HEK293 (cell line): Measurements from ENCODE around the gene ELANE.
"Not testable (repeated sequence)": the region's sequence is repeated elsewhere in the genome, so short reads cannot be mapped to it uniquely, and the experiment has no call there.

Experiments used
- CTCF ChIA-PET: fragments of 350-600 bp; formaldehyde crosslinking; extraction: SDS; loops from one replicate; lab custom pipeline; 2021; ENCODE audit warnings: antibody characterized with exemption; lab: Yijun Ruan, JAX
- POLR2A ChIA-PET: fragments of 300-600 bp; formaldehyde crosslinking; extraction: SDS; loops from one replicate; lab custom pipeline; 2020; ENCODE audit warnings: antibody characterized with exemption, inconsistent platforms; lab: Yijun Ruan, JAX
- H3K27ac ChIP-seq: fragments of 200-500 bp; sonication (Bioruptor generic); 2 replicates; pipeline ENCODE4 v1.5.1; 2014; ENCODE audit warnings: low read depth, low read length, control low read depth, inconsistent platforms; ENCODE audit errors: extremely low read depth
- H3K36me3 ChIP-seq, 2 experiments: fragments of 200-500 bp in 1 of 2; sonication (Bioruptor generic) in 1 of 2; 1 replicate in 1 of 2; 2 replicates in 1 of 2; pipeline ENCODE4 v1.5.1; 2014 to 2017; ENCODE audit warnings: inconsistent platforms in 2 of 2, low read length in 2 of 2; ENCODE audit not compliant: control insufficient read depth in 2 of 2, insufficient read depth in 1 of 2
- H3K4me1 ChIP-seq: fragments of 200-500 bp; sonication (Bioruptor generic); 2 replicates; pipeline ENCODE4 v1.5.1; 2014; ENCODE audit warnings: mild to moderate bottlenecking, low read length, inconsistent platforms; ENCODE audit not compliant: control insufficient read depth, insufficient read depth
- H3K4me3 ChIP-seq: 2 replicates; pipeline ENCODE4 v1.5.1; 2011; ENCODE audit warnings: low read depth, mild to moderate bottlenecking, control low read depth, low read length, moderate library complexity
- H3K9me3 ChIP-seq: fragments of 200-500 bp; sonication (Bioruptor generic); 2 replicates; pipeline ENCODE4 v1.5.1; 2014; ENCODE audit warnings: low read depth, low read length, inconsistent platforms; ENCODE audit not compliant: control insufficient read depth, insufficient read depth
- EGR2 ChIP-seq: fragments of 450-650 bp; formaldehyde crosslinking; IDR thresholded peaks from 2 replicates; pipeline ENCODE4 v1.5.1; 2016; ENCODE audit warnings: low read depth, missing biosample characterization, missing genetic modification characterization
- GLIS1 ChIP-seq: fragments of 450-650 bp; formaldehyde crosslinking; IDR thresholded peaks from 2 replicates; pipeline ENCODE4 v1.5.1; 2016; ENCODE audit warnings: missing biosample characterization, missing genetic modification characterization
- GLIS2 ChIP-seq: fragments of 450-650 bp; formaldehyde crosslinking; IDR thresholded peaks from 2 replicates; pipeline ENCODE4 v1.5.1; 2016; ENCODE audit warnings: missing biosample characterization, missing genetic modification characterization
- HOXA7 ChIP-seq: sonication (generic); formaldehyde crosslinking; IDR thresholded peaks from 2 replicates; pipeline ENCODE4 v1.8.1; 2022; ENCODE audit warnings: missing genetic modification reagents, borderline replicate concordance
- PATZ1 ChIP-seq: fragments of 450-650 bp; formaldehyde crosslinking; IDR thresholded peaks from 2 replicates; pipeline ENCODE4 v1.5.1; 2016; ENCODE audit warnings: missing biosample characterization, missing genetic modification characterization
- SCRT1 ChIP-seq: fragments of 450-650 bp; formaldehyde crosslinking; IDR thresholded peaks from 2 replicates; pipeline ENCODE4 v1.5.1; 2016; ENCODE audit warnings: missing biosample characterization, missing genetic modification characterization, borderline replicate concordance
- ZBTB17 ChIP-seq: fragments of 450-650 bp; formaldehyde crosslinking; IDR thresholded peaks from 2 replicates; pipeline ENCODE4 v1.5.1; 2016; ENCODE audit warnings: missing biosample characterization, missing genetic modification characterization
- ZBTB7A ChIP-seq: fragments of 450-650 bp; formaldehyde crosslinking; IDR thresholded peaks from 2 replicates; pipeline ENCODE4 v1.5.1; 2016; ENCODE audit warnings: low read depth, missing biosample characterization, missing genetic modification characterization
- ZBTB8A ChIP-seq: fragments of 450-650 bp; formaldehyde crosslinking; IDR thresholded peaks from 2 replicates; pipeline ENCODE4 v1.5.1; 2016; ENCODE audit warnings: missing biosample characterization, missing genetic modification characterization
- ZFHX2 ChIP-seq: fragments of 450-650 bp; formaldehyde crosslinking; conservative IDR thresholded peaks from 2 replicates; pipeline ENCODE4 v1.5.1; 2016; ENCODE audit warnings: missing biosample characterization, missing genetic modification characterization
- ZIC2 ChIP-seq: fragments of 450-650 bp; formaldehyde crosslinking; IDR thresholded peaks from 2 replicates; pipeline ENCODE4 v1.5.1; 2016; ENCODE audit warnings: missing biosample characterization, missing genetic modification characterization
- ZNF121 ChIP-seq: fragments of 450-650 bp; formaldehyde crosslinking; IDR thresholded peaks from 2 replicates; pipeline ENCODE4 v1.5.1; 2016; ENCODE audit warnings: missing biosample characterization, missing genetic modification characterization
- ZNF140 ChIP-seq: fragments of 450-650 bp; formaldehyde crosslinking; IDR thresholded peaks from 2 replicates; pipeline ENCODE4 v1.5.1; 2016; ENCODE audit warnings: missing biosample characterization, missing genetic modification characterization
- ZNF202 ChIP-seq: fragments of 450-650 bp; formaldehyde crosslinking; IDR thresholded peaks from 2 replicates; pipeline ENCODE4 v1.5.1; 2016; ENCODE audit warnings: missing biosample characterization, missing genetic modification characterization, borderline replicate concordance
- ZNF292 ChIP-seq: fragments of 450-650 bp; formaldehyde crosslinking; IDR thresholded peaks from 2 replicates; pipeline ENCODE4 v1.5.1; 2016; ENCODE audit warnings: low read depth, missing biosample characterization, missing genetic modification characterization, borderline replicate concordance
- ZNF302 ChIP-seq: fragments of 450-650 bp; formaldehyde crosslinking; IDR thresholded peaks from 2 replicates; pipeline ENCODE4 v1.5.1; 2016; ENCODE audit warnings: missing biosample characterization, missing genetic modification characterization, low read depth
- ZNF473 ChIP-seq: fragments of 450-650 bp; formaldehyde crosslinking; IDR thresholded peaks from 2 replicates; pipeline ENCODE4 v1.5.1; 2017; ENCODE audit warnings: missing biosample characterization, missing genetic modification characterization
- TF ChIP-seq, protein P1 (sequence below): fragments of 450-650 bp; formaldehyde crosslinking; IDR thresholded peaks from 2 replicates; pipeline ENCODE4 v1.5.1; 2016; ENCODE audit warnings: missing biosample characterization, missing genetic modification characterization
- TF ChIP-seq, protein P2 (sequence below): fragments of 450-650 bp; formaldehyde crosslinking; IDR thresholded peaks from 2 replicates; pipeline ENCODE4 v1.5.1; 2017; ENCODE audit warnings: missing biosample characterization, missing genetic modification characterization

Gene ELANE

GRCh38 chr19:835210-835810, 16.8 kb upstream of the ELANE start (continued):
- TF ChIP-seq, protein P1, sequence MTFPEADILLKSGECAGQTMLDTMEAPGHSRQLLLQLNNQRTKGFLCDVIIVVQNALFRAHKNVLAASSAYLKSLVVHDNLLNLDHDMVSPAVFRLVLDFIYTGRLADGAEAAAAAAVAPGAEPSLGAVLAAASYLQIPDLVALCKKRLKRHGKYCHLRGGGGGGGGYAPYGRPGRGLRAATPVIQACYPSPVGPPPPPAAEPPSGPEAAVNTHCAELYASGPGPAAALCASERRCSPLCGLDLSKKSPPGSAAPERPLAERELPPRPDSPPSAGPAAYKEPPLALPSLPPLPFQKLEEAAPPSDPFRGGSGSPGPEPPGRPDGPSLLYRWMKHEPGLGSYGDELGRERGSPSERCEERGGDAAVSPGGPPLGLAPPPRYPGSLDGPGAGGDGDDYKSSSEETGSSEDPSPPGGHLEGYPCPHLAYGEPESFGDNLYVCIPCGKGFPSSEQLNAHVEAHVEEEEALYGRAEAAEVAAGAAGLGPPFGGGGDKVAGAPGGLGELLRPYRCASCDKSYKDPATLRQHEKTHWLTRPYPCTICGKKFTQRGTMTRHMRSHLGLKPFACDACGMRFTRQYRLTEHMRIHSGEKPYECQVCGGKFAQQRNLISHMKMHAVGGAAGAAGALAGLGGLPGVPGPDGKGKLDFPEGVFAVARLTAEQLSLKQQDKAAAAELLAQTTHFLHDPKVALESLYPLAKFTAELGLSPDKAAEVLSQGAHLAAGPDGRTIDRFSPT (tag by site-specific recombination): no peak
- TF ChIP-seq ZNF473 (tag by site-specific recombination) (no peak), ZNF292 (tag by site-specific recombination) (no peak)

DNA sequence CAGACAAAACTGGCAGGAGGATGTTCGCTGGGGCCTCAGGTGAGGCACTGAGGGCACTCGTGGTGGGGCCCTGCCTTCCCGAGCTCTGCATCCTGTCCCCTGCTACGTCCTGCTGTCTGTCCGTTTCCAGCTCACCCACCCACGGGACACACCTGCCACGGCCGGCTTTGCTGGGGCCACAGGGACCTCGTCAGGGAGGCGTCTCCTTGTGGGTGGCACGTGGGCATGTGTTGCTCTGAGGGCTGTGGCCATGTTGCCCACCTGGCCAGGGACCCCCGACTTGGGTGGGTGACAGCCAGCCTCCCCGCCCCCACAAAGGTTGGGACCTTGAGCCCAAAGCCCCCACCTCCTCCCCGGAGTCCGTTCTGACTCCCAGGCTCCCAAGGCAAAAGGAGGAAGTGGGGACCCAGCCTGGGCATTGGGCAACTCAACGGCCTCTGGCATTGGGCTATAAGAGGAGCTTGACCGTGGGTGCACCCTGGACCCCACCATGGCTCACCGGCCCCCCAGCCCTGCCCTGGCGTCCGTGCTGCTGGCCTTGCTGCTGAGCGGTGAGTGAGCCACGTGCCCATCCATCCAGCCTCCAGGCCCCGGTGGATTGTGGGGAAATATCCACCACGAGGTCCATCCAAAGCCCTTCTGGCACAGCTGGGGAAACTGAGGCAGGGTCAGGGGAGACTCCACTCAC, 11.4 kb upstream of the ELANE start, which contains the start of gene PRTN3:
Gene PRTN3 (plus strand): TSS at position 481 of the 688 bp plus-strand sequence. CDS start 10 bp downstream, at position 491.
- CTCF ChIA-PET: interaction anchor here (0.7 kb wide), 2 partner anchors 13 to 41 kb away, joined by 3 read pairs; no protein-coding TSS in a partner anchor
- no peaks in the 10 kb centered on the region; the same call in 1 of the 2 replicates for H3K4me1 ChIP-seq
- POLR2A ChIA-PET: no interaction called here
- no peaks in the 10 kb centered on the region for H3K9me3 ChIP-seq
- H3K36me3 ChIP-seq: no peaks in the 10 kb centered on the region
- TF ChIP-seq ZFHX2: peak; percentile 50; the same call in 1 of the 2 replicates
- no peak for TF ChIP-seq ZBTB7A
- peak; percentile 50 for TF ChIP-seq EGR2 (tag by site-specific recombination)
- no peak within 1 kb of the TSS for H3K27ac ChIP-seq
- H3K4me3 ChIP-seq: no peak within 1 kb of the TSS

DNA sequence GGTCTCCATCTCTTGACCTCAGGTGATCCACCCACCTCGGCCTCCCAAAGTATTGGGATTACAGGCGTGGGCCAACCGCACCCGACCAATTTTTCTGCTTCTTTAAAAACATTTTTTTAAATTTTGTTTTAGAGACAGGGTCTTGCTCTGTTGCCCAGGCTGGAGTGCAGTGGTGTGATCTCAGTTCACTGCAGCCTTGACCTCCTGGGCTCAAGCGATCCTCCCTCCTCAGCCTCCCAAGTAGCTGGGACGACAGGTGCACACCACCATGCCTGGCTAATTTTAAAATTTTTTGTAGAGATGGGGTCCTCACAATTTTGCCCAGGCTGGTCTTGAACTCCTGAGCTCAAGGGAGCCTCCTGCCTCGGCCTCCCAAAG, 9.3 kb upstream of the ELANE start:
- H3K4me3 ChIP-seq, H3K27ac ChIP-seq, H3K9me3 ChIP-seq, H3K4me1 ChIP-seq, H3K36me3 ChIP-seq: not testable (repeated sequence)
- CTCF ChIA-PET: interaction anchor here (1.0 kb wide), 1 partner anchor 14 kb away, joined by 3 read pairs; no protein-coding TSS in a partner anchor
- POLR2A ChIA-PET: interaction anchor here (0.6 kb wide), 1 partner anchor 20 kb away, joined by 6 read pairs; no protein-coding TSS in a partner anchor
- TF ChIP-seq SCRT1 (peak; percentile 52; the same call in 1 of the 2 replicates), ZNF121 (peak; percentile 77)

DNA sequence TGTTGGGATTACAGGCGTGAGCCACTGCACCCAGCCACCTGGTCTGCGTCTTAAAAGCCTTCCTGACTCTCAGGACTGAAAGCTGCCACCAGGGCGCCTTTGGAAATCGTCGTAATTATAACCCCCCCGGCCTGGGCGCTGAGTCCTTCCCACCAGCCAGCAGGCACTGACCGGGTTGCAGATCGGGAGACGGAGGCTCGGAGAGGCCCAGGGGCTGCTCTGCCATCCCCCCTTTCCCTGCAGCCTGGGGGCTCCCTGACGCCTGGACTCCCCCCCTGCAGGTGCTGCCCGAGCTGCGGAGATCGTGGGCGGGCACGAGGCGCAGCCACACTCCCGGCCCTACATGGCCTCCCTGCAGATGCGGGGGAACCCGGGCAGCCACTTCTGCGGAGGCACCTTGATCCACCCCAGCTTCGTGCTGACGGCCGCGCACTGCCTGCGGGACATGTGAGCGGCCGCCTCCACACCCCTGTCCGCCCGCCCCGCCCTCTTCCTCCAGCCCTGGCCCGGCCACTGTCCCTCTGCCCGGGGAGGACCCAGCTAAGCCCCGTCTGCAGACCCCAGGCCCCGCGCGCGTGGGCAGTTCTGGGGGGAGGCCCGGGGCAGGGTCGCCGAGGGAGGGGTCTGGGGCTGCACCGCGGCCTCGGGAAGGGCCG, 8.8 kb upstream of the ELANE start:
- ChIA-PET POLR2A (interaction anchor here (0.6 kb wide), 1 partner anchor 20 kb away, joined by 6 read pairs; no protein-coding TSS in a partner anchor), CTCF (interaction anchor here (1.0 kb wide), 1 partner anchor 14 kb away, joined by 3 read pairs; no protein-coding TSS in a partner anchor)
- Histone ChIP-seq H3K27ac (no peak overlapping the region), H3K4me1 (no peaks in the 10 kb centered on the region; the same call in 1 of the 2 replicates), H3K9me3 (no peaks in the 10 kb centered on the region), H3K36me3 (no peaks in the 10 kb centered on the region), H3K4me3 (peak overlapping the region; percentile 9)
- peak; percentile 52; the same call in 1 of the 2 replicates for TF ChIP-seq GLIS2 (tag by site-specific recombination)
- TF ChIP-seq ZIC2: peak; percentile 46; the same call in 1 of the 2 replicates
- TF ChIP-seq, protein P2, sequence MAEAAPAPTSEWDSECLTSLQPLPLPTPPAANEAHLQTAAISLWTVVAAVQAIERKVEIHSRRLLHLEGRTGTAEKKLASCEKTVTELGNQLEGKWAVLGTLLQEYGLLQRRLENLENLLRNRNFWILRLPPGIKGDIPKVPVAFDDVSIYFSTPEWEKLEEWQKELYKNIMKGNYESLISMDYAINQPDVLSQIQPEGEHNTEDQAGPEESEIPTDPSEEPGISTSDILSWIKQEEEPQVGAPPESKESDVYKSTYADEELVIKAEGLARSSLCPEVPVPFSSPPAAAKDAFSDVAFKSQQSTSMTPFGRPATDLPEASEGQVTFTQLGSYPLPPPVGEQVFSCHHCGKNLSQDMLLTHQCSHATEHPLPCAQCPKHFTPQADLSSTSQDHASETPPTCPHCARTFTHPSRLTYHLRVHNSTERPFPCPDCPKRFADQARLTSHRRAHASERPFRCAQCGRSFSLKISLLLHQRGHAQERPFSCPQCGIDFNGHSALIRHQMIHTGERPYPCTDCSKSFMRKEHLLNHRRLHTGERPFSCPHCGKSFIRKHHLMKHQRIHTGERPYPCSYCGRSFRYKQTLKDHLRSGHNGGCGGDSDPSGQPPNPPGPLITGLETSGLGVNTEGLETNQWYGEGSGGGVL (tag by site-specific recombination): peak; percentile 74
- TF ChIP-seq HOXA7 (CRISPR knock-in tag): no peak
- TF ChIP-seq ZFHX2: peak; percentile 90
- peak; percentile 76 for TF ChIP-seq PATZ1
- TF ChIP-seq ZBTB17 (tag by site-specific recombination): peak; percentile 33; the same call in 1 of the 2 replicates
- no peak for TF ChIP-seq ZNF140
- peak; percentile 65 for TF ChIP-seq GLIS1 (tag by site-specific recombination)
- TF ChIP-seq ZBTB8A (tag by site-specific recombination): peak; percentile 31; the same call in 1 of the 2 replicates
- no peak for TF ChIP-seq ZNF202 (tag by site-specific recombination)
- TF ChIP-seq ZNF302 (tag by site-specific recombination): no peak
